HG03558 (cell line): ENCODE results near the gene NUMB.

ENCODE experiments used
- ATAC-seq: cut with Tn5 transposase; IDR thresholded peaks from one replicate; pipeline ENCODE4 v1.9.1; 2021; ENCODE audit warnings: moderate number of reproducible peaks; ENCODE audit not compliant: unreplicated experiment; ENCODE audit errors: extremely low read depth

Gene NUMB

DNA sequence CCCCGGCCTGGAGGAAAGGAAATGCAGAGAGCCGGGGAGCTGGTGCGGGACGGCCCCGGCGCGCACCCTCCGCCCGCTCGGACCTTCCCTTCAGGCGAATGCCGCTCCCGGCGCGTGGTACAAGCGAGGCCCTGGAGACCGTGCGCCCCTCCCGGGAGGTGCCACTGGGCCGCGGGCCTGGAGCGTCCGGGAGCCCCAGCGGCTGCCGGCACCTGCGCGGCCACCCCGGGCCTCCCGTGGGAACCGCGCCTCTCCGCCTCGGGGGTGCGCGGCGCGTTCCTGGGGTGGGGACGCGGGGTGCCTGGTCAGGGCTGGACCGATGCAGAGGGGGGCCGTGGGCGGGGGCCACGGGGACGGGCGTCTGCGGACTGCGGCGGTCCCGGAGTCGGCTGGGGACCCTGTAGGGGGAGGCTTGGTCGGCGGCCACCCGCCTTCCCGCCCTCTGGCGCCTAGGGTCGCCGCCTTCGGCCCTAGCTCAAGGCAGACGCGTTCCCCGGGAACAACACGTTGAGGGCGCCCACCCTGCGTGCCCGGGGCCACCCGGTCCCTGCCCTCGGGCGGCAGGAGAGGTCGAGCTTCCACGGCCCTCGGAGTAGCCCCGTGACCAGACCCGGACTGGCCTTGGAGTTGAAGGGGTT lies 220.4 kb downstream of the NUMB start:
- no peak for ATAC-seq

GRCh38 chr14:73237219-73237785 lies 221.0 kb downstream of the NUMB start, which contains the start of gene PAPLN:
TSS of gene PAPLN (plus strand) at chr14:73237506. CDS start at chr14:73239779, 2,273 bp downstream.
- no peak for ATAC-seq

- ATAC-seq = no peak
Observed at GRCh38 chr14:73236752-73237218, 221.6 kb downstream of the NUMB start.

GRCh38 chr14:73236157-73236556 lies 222.2 kb downstream of the NUMB start:
- ATAC-seq = no peak

DNA sequence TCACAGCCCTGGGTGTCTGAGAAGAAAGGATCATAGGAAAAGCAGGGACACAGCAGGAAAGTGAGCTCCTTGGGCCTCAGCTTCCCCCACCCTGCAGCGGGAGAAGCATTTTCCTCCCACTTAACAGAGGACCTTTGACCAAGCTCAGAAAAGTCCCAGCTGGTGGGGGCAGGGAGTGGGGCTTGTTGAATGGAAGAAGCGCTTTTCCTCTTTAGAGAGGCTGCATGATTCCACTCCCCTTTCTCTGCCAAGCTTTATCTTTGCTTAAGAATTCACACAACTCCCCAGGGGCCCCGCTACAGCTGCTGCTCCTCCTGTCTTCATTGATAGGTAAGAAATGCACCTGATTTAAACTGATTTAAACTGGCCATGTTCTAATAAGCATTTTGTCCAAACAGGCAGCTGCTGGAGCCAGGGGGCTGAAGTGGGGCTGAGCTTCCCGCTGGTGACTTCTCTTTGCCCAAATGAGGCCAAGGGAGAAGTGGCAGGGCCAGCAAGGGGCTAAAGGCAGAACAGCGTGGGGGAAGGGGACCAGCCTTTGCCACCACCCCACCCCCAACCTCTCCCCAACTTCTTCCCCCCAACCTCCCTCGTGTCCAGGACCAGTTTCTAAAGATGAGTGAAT lies 222.7 kb downstream of the NUMB start:
- ATAC-seq = no peak

GRCh38 chr14:73234586-73235394 lies 223.6 kb downstream of the NUMB start:
- ATAC-seq = no peak

DNA sequence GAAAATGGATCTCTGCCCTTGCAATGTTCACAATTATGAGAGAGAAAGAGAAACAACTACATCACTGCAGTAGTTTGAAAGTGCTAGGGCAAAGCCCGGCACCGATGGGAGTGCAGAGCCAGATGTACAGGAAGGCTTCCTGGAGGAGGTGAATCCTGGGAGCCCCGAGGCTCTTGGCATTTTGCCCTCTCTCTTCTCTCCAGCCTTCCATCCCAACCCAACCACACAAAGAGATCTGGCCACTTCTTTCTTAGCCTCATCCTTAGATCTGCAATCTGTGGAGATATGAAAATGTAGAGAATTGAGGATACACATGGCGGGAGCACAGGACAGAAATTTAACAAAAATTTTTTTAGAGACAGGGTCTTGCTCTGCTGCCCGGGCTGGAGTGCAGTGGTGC lies 224.3 kb downstream of the NUMB start:
- no peak for ATAC-seq

DNA sequence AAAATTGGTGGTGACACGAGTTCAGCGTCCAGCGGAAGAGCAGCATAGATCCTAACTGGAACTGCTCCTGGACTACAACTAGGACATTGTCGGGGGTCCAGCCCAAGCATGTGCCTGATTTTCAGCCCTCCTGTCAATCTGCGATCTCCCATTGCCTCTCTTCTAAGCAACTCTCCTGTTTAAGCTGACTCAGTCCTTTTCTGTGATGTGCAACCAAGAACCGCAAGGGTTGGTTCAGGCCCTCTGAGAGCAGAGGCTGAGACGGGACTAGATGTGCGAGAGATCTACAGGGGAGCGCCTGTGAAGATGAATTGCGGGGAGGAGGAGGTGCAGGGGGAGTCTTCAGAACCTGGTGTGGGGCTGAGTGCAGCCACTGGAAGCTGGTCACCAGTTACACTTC lies 224.8 kb downstream of the NUMB start:
- ATAC-seq = no peak

GRCh38 chr14:73232984-73233383 lies 225.4 kb downstream of the NUMB start:
- no peak for ATAC-seq

DNA sequence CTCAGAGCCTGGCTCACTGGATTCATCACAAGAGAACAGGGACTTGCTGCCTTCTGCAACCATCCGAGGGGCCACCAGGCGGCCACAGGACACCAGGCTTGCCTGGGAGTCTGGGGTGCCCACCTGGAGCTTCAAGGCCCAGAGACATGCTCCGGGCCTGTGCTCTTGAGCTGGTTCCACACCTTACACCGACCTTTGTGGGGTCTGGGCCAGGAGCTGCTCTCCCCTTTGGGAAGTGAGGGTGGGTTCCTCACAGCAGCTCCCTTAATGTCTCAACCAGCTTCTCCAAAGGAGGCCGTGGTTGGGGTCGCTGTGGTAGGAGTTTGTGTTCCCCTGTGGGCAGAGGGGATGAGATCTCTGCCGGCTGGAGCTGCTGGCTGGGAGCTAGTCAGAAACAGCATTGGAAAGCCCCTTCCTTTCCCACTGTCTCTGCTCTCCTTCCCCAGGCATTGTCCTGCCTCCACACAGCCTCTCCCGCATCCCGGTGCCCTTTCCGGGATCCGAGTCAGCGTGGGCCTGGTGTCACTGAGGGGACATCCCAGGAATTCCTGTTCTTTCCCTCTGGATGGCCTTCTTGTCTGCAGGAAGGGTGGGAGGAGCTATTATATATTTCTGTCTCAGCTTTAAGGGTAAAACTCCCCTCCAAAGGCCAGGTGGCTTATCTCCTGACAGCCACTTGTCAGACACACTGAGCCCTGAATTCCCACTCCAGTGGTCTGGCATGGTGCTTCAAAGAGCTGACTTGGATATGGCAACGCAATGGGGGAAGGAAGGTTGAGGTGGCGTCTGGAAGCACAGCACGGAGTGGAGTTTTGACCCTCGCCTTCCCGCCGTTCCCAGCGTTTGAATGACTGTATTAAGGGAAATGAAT lies 226.1 kb downstream of the NUMB start:
- ATAC-seq = no peak

DNA sequence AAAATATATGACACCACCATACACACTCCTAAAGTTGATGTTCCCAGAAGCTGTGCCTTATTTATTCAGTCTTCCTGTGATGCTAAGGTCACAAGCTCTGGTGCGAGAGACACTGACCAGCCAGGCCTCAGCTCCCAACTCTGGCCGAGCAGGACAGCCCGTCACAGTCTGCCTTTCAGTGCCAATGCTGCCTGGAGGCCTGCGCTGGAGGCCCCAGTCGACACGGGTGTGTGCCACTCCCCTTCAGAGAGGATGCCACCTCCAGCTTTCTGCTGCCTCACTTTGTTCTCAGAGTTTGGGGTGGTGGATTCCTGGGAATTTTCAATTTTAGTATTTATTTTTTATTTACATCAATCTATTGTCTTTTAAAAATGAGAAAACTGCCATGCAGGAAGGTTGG lies 228.3 kb downstream of the NUMB start:
- ATAC-seq = no peak

DNA sequence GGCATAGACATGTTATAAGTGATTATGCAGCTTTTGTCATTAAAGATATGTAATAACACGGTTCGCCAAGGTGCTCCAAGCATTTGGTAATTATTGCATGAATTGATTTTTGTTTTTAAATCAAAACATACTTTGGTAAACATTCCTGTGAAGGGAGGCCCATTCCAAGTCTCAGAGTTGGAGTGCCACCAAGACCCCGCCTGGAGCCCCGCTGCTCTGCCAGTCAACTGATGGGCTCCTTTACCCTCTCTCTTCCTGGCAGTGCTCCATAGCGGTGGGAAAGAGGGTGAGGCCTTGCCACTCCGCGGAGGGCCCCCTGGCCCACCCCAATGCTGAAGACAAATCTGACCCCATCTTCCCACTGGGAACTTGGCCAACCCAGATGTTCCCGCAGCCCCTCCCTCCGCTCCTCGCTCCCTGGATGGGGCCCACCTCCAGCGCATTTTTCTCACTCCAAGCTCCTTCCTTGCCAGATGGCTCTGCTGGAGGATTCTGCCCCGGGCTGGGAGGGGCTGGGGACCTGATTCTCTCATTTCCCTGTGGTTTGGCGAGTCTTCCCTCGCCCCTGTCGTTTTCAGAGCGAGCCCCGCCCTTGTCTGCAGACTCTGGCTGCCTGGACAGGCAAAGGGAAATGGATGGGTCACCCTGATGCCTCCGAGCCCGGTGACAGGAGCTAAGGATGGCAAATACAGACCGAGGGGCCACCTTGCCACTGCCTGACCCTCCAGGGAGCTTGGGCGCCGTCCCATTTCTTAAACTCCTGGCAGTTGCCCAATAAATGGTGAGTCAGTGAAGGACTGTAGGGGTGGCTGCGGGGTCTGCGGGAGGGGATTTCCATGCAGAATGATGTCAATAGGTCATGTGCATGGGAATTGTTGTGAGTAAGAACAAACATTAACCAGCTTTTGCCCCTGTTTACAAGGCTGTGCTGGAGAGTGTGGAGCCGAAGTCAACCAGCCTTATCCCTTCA lies 230.2 kb downstream of the NUMB start:
- no peak for ATAC-seq

DNA sequence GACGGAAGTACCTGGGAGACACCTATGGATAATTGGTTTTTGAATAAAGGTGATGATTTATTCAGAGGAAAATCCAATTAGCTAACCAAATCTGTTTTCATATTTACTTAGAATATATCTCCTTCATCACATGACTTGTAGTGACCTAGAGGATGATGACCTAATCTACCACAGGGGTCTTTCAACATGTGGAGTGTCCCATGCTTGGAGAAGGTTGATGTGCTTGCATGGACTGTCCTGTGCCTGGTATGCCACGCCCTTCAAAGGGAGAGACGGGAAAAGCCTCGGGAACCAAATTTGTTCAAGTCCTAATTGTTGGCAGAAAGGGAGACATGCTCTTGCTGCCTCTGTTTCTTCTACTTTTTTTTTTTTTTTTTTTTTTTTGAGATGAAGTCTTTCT lies 232.8 kb downstream of the NUMB start:
- ATAC-seq = no peak
